ENCODE measurements around the gene SCAPER.

DNA sequence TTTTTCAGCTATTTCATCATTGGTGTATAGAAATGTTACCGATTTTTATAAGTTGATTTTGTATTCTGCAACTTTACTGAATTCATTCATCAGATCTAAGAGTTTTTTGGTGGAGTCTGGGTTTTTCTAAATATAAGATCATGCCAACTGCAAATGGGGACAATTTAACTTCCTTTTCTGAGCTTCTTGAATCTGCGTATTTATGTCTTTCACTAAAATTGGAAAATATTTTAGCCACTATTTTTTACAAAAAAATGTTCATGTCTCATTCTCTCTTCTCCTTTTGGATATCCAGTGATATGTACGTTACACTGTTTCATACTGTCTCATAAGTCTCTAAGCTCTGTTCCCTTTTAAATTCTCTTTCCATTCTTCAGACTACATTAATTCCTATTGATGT lies 444.8 kb downstream of the SCAPER start:
- TF ChIP-seq POLR2A (IDR thresholded peaks at IDR 0.05) = no peak
- TF ChIP-seq, protein P1, sequence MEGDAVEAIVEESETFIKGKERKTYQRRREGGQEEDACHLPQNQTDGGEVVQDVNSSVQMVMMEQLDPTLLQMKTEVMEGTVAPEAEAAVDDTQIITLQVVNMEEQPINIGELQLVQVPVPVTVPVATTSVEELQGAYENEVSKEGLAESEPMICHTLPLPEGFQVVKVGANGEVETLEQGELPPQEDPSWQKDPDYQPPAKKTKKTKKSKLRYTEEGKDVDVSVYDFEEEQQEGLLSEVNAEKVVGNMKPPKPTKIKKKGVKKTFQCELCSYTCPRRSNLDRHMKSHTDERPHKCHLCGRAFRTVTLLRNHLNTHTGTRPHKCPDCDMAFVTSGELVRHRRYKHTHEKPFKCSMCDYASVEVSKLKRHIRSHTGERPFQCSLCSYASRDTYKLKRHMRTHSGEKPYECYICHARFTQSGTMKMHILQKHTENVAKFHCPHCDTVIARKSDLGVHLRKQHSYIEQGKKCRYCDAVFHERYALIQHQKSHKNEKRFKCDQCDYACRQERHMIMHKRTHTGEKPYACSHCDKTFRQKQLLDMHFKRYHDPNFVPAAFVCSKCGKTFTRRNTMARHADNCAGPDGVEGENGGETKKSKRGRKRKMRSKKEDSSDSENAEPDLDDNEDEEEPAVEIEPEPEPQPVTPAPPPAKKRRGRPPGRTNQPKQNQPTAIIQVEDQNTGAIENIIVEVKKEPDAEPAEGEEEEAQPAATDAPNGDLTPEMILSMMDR (IDR thresholded peaks at IDR 0.05) = no peak

Data from breast epithelium (tissue), 3 donors.